ENCODE measurements around the gene DLG2.
A peak's percentile ranks its signal among the peaks of the same experiment; 100 is the strongest.

- TF ChIP-seq POLR2A (IDR thresholded peaks at IDR 0.05) (no peak), CTCF (IDR thresholded peaks at IDR 0.05) (peak in 2 of 3 donors; percentile 18 to 54)
Measured at GRCh38 chr11:83836883-83837654, 1790.1 kb downstream of the DLG2 start.
